Heart left ventricle (tissue), 16 donors: ENCODE results near the gene PTTG2. TPM values are rescaled to one million over a fixed set of nuclear protein-coding genes. Genes with fewer than 3 reads are reported as not detected.

Source experiments
- ATAC-seq, 4 donors: fragments of 200-7000 bp; cut with Tn5 transposase; one replicate each; pipeline ENCODE4 v1.9.1; 2020 to 2022; ENCODE audit warnings: moderate library complexity in 4 of 4, mild to moderate bottlenecking in 3 of 4, moderate number of reproducible peaks in 1 of 4
- DNase-seq, 5 donors: peaks; one replicate each; pipeline ENCODE4 v3.0.0-alpha.2; 2020
- H3K27ac ChIP-seq, 12 donors: fragments of 200-600 bp; sonication (generic) in 4 of 12; one replicate each; pipeline versions ENCODE4 v1.5.0 to v1.8.0; 2016 to 2022; ENCODE audit warnings: mild to moderate bottlenecking in 2 of 12
- H3K27me3 ChIP-seq, 9 donors: fragments of 200-600 bp; sonication (generic) in 2 of 9; one replicate each; pipeline versions ENCODE4 v1.5.1 to v1.8.0; 2016 to 2022; ENCODE audit warnings: mild to moderate bottlenecking in 3 of 9
- H3K36me3 ChIP-seq, 9 donors: fragments of 200-600 bp; sonication (generic) in 2 of 9; one replicate each; pipeline versions ENCODE4 v1.5.0 to v1.8.0; 2018 to 2022; ENCODE audit warnings: mild to moderate bottlenecking in 2 of 9
- H3K4me1 ChIP-seq, 12 donors: fragments of 200-600 bp; sonication (generic) in 4 of 12; one replicate each; pipeline versions ENCODE4 v1.5.0 to v1.8.0; 2016 to 2022; ENCODE audit warnings: mild to moderate bottlenecking in 3 of 12
- H3K4me3 ChIP-seq, 12 donors: fragments of 200-600 bp; sonication (generic) in 4 of 12; one replicate each; pipeline versions ENCODE4 v1.5.0 to v1.8.0; 2017 to 2022; ENCODE audit warnings: mild to moderate bottlenecking in 9 of 12, moderate library complexity in 4 of 12
- H3K9me3 ChIP-seq, 12 donors: fragments of 200-600 bp; sonication (generic) in 4 of 12; one replicate each; pipeline versions ENCODE4 v1.5.0 to v1.8.0; 2016 to 2022; ENCODE audit warnings: mild to moderate bottlenecking in 1 of 12
- POLR2A ChIP-seq, 2 donors: fragments of 450-650 bp; IDR thresholded peaks; one replicate each; pipeline ENCODE4 v1.6.1; 2017; ENCODE audit warnings: antibody characterized with exemption in 2 of 2, mild to moderate bottlenecking in 2 of 2, moderate library complexity in 2 of 2
- WGBS, 4 donors: extraction: QIAGEN DNeasy Blood & Tissue Kit in 2 of 4; methylation state at CpG; one replicate each; pipeline versions ENCODE4 v1.1.5 to v1.1.7; 2013 to 2018; 5-methylcytosine and 5-hydroxymethylcytosine counted together
- intact Hi-C, 10 donors: fragments of 100-400 bp; cut with DNase I; formaldehyde crosslinking; loops; one replicate each; pipeline versions ENCODE4 v1.11.1 to v1.14.2; 2022
- polyA plus RNA-seq, 2 donors: library from polyadenylated mRNA; stranded (reverse); fragments of 200-250 nt; gene quantifications; one replicate each; pipeline ENCODE4 v1.2.3, GENCODE V29; 2013
- total RNA-seq, 9 donors: library from RNA; depleted of rRNA in 2 of 9; stranded (reverse); fragments of >200 nt in 2 of 9; fragmentation: NEBNext Ultra II Directional in 3 of 9; extraction: Animal tissue kit (Norgen Biotek cat#: 25700) in 3 of 9; gene quantifications; one replicate each; pipeline versions ENCODE4 v1.1.0 to v1.2.4, GENCODE V29; 2016 to 2023
- TF ChIP-seq, protein P1 (sequence below), 12 donors: fragments of 200-600 bp; sonication (generic) in 4 of 12; IDR thresholded peaks; one replicate each; pipeline versions ENCODE4 v1.5.0 to v1.8.0; 2018 to 2022; ENCODE audit warnings: antibody characterized with exemption in 12 of 12, mild to moderate bottlenecking in 5 of 12
- donor health status: ischemic (EF 13 %, LVEDD 7.1; RV severe dilation, severe dysfunction).
- donor health status: healthy with polysubstance abuse.
- donor health status: DM: no; HTN: yes; CAD: no.
- donor health status: DM: no; HTN: no; CAD: no.
- donor health status: ischemic (EF 25% LVEDD 6.9; RV normal size, moderate dysfunction).
- donor health status: ischemic (EF 25% LVEDD 5.7; RV mildly dilated, moderate dysfunction).
- donor health status: healthy.
- donor health status: DM: yes; HTN: yes; CAD: no.
- donor health status: ischemic (EF 35%, LVEDD 5.7; RV mildly dilated, moderate dysfunction).
- donor health status: nonischemic (EF 11% LVEDD 7.7; RV severe dilation, severe dysfunction).
- donor health status: DM: yes; HTN: yes; CAD: no.
- donor health status: PGD.
- donor health status: ischemic (EF 29% LVEDD 5.4; RV normal size, mild dysfunction).
- donor health status: nonischemic (EF 23%, LVEDD 6.1; RV moderate dilation, normal function).

The PTTG2 gene
- total and polyA plus RNA-seq, 11 donors = 0.48 to 2.3 (median 1.0) TPM; not detected in 3

- H3K27ac ChIP-seq = no peak overlapping the region
- no peak for ATAC-seq
- H3K4me1 ChIP-seq = peaks cover 0 to 39% (median 17%) of the 10 kb centered on the region in 12 donors
- no peaks in the 10 kb centered on the region for H3K9me3 ChIP-seq
- no peak for DNase-seq
- H3K4me3 ChIP-seq = no peak overlapping the region
- 61 to 74% (median 65%) methylated on average over 12 of the region's 12 CpGs for WGBS, 4 donors
- no peak for TF ChIP-seq POLR2A (IDR thresholded peaks at IDR 0.05)
- TF ChIP-seq, protein P1, sequence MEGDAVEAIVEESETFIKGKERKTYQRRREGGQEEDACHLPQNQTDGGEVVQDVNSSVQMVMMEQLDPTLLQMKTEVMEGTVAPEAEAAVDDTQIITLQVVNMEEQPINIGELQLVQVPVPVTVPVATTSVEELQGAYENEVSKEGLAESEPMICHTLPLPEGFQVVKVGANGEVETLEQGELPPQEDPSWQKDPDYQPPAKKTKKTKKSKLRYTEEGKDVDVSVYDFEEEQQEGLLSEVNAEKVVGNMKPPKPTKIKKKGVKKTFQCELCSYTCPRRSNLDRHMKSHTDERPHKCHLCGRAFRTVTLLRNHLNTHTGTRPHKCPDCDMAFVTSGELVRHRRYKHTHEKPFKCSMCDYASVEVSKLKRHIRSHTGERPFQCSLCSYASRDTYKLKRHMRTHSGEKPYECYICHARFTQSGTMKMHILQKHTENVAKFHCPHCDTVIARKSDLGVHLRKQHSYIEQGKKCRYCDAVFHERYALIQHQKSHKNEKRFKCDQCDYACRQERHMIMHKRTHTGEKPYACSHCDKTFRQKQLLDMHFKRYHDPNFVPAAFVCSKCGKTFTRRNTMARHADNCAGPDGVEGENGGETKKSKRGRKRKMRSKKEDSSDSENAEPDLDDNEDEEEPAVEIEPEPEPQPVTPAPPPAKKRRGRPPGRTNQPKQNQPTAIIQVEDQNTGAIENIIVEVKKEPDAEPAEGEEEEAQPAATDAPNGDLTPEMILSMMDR (IDR thresholded peaks at IDR 0.05) = no peak
- intact Hi-C loops = no loop called here
- H3K36me3 ChIP-seq = peaks cover 0 to 5% (median 0%) of the 10 kb centered on the region in 9 donors
- no peaks in the 10 kb centered on the region for H3K27me3 ChIP-seq
Observed at GRCh38 chr4:37928426-37929416, 31.5 kb upstream of the PTTG2 start.

GRCh38 chr4:37934096-37934495 lies 26.1 kb upstream of the PTTG2 start:
- H3K4me1 ChIP-seq = peaks cover 0 to 44% (median 22%) of the 10 kb centered on the region in 12 donors
- 91 to 97% (median 95%) methylated on average over 8 of the region's 8 CpGs for WGBS, 4 donors
- no peaks in the 10 kb centered on the region for H3K27me3 ChIP-seq
- DNase-seq = no peak
- TF ChIP-seq POLR2A (IDR thresholded peaks at IDR 0.05) = no peak
- TF ChIP-seq, protein P1 (IDR thresholded peaks at IDR 0.05) = no peak
- no peak overlapping the region for H3K27ac ChIP-seq
- peaks cover 0 to 5% (median 0%) of the 10 kb centered on the region in 9 donors for H3K36me3 ChIP-seq
- intact Hi-C loops = loop anchor here in 1 of 10 donors (5.0 kb wide), 1 partner anchor 38 kb away; no protein-coding TSS in a partner anchor
- H3K9me3 ChIP-seq = peaks cover 0 to 11% (median 0%) of the 10 kb centered on the region in 12 donors
- ATAC-seq = no peak
- no peak overlapping the region for H3K4me3 ChIP-seq

- H3K4me1 ChIP-seq = peaks cover 0 to 42% (median 21%) of the 10 kb centered on the region in 12 donors
- TF ChIP-seq, protein P1 (IDR thresholded peaks at IDR 0.05) = no peak
- TF ChIP-seq POLR2A (IDR thresholded peaks at IDR 0.05) = no peak
- ATAC-seq = peak in 1 of 4 donors; percentile 31
- intact Hi-C loops = loop anchor here in 1 of 10 donors (5.0 kb wide), 1 partner anchor 38 kb away; no protein-coding TSS in a partner anchor
- DNase-seq = no peak
- no peak overlapping the region for H3K27ac ChIP-seq
- peaks cover 0 to 5% (median 0%) of the 10 kb centered on the region in 9 donors for H3K36me3 ChIP-seq
- H3K27me3 ChIP-seq = no peaks in the 10 kb centered on the region
- H3K9me3 ChIP-seq = peaks cover 0 to 14% (median 0%) of the 10 kb centered on the region in 12 donors
- 66 to 78% (median 73%) methylated on average over 3 of the region's 3 CpGs for WGBS, 4 donors
- H3K4me3 ChIP-seq = no peak overlapping the region
Observed at GRCh38 chr4:37934609-37935008, 25.6 kb upstream of the PTTG2 start.

DNA sequence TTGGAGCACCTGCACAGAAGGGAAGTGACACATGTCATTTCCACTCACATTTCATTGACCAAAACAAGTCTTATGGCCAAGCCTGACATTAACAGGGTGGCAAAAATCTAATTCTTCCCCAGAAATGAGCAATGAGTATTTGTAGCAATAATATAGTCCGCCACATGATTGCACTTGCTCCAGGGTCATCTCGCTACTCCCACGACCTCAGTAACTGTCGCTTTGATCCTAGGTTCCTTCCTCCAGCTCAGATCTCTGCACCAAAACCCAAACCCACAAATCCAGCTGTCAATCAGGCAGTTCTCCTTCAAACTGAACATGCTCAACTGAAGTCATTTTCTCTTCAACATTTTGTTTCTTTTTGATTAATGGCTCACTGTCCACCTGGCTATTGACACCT lies 25.2 kb upstream of the PTTG2 start:
- Histone ChIP-seq H3K9me3 (peaks cover 0 to 14% (median 0%) of the 10 kb centered on the region in 12 donors), H3K4me3 (no peak overlapping the region), H3K27me3 (no peaks in the 10 kb centered on the region), H3K4me1 (peaks cover 0 to 42% (median 21%) of the 10 kb centered on the region in 12 donors), H3K27ac (no peak overlapping the region), H3K36me3 (peaks cover 0 to 5% (median 0%) of the 10 kb centered on the region in 9 donors)
- no peak for ATAC-seq
- 67 to 93% (median 82%) methylated on average over 4 of the region's 4 CpGs for WGBS, 4 donors
- intact Hi-C loops = no loop called here
- DNase-seq = no peak
- TF ChIP-seq POLR2A (IDR thresholded peaks at IDR 0.05) = no peak
- TF ChIP-seq, protein P1 (IDR thresholded peaks at IDR 0.05) = no peak
